ENCODE data around the gene KCNF1. TPM values are rescaled to one million over a fixed set of nuclear protein-coding genes. Genes with fewer than 3 reads are reported as not detected.

The KCNF1 gene
- polyA plus RNA-seq, 1 donor from 2014 or later = 11.4 TPM

GRCh38 chr2:10900216-10901109, 11.3 kb upstream of the KCNF1 start:
- H2AFZ ChIP-seq (ENCODE audit: low read depth, low read length) = no peak overlapping the region
- no peak overlapping the region for H3K4me3 ChIP-seq (ENCODE audit: low read length)
- H3K27me3 ChIP-seq (ENCODE audit: insufficient read depth, low read depth, low read length) = no peaks in the 10 kb centered on the region
- H3K9ac ChIP-seq (ENCODE audit: low read length) = no peak overlapping the region
- TF ChIP-seq MXI1 (conservative IDR thresholded peaks at IDR 0.05; ENCODE audit: poor library complexity, severe bottlenecking) (no peak), REST (IDR thresholded peaks at IDR 0.05; ENCODE audit: borderline replicate concordance) (no peak), CTCF (IDR thresholded peaks at IDR 0.05; ENCODE audit: poor library complexity, severe bottlenecking) (no peak), RAD21 (conservative IDR thresholded peaks at IDR 0.05) (no peak), POLR2AphosphoS5 (IDR thresholded peaks at IDR 0.05) (no peak), EZH2 (IDR thresholded peaks at IDR 0.05; ENCODE audit: borderline replicate concordance, insufficient read depth, low read length, poor library complexity, severe bottlenecking) (no peak), TAF1 (IDR thresholded peaks at IDR 0.05; ENCODE audit: low read depth) (no peak), SMC3 (conservative IDR thresholded peaks at IDR 0.05; ENCODE audit: poor library complexity) (no peak), EP300 (conservative IDR thresholded peaks at IDR 0.05; ENCODE audit: poor library complexity, severe bottlenecking) (no peak)
- H4K20me1 ChIP-seq (ENCODE audit: insufficient read depth) = no peaks in the 10 kb centered on the region
- no peaks in the 10 kb centered on the region for H3K9me2 ChIP-seq (ENCODE audit: insufficient read depth, low read length)
- H3K36me3 ChIP-seq (ENCODE audit: insufficient read depth, low read length) = no peaks in the 10 kb centered on the region
- no peaks in the 10 kb centered on the region for H3K9me3 ChIP-seq (ENCODE audit: low read length)
- no peaks in the 10 kb centered on the region for H3F3A ChIP-seq (ENCODE audit: insufficient read depth, low read length, poor library complexity, severe bottlenecking)
- H3K27ac ChIP-seq (ENCODE audit: low read length) = no peak overlapping the region
- no peak overlapping the region for H3K4me2 ChIP-seq (ENCODE audit: low read length)
- H3K79me2 ChIP-seq (replicated peaks; ENCODE audit: insufficient read depth, low read length) = no peaks in the 10 kb centered on the region

GRCh38 chr2:10901160-10901939, 10.4 kb upstream of the KCNF1 start:
- Histone ChIP-seq H3K9ac (ENCODE audit: low read length) (no peak overlapping the region), H3K27ac (ENCODE audit: low read length) (no peak overlapping the region), H3K79me2 (replicated peaks; ENCODE audit: insufficient read depth, low read length) (no peaks in the 10 kb centered on the region), H3K27me3 (ENCODE audit: insufficient read depth, low read depth, low read length) (no peaks in the 10 kb centered on the region), H2AFZ (ENCODE audit: low read depth, low read length) (no peak overlapping the region), H3K4me2 (ENCODE audit: low read length) (no peak overlapping the region), H3K9me3 (ENCODE audit: low read length) (no peaks in the 10 kb centered on the region), H3F3A (ENCODE audit: insufficient read depth, low read length, poor library complexity, severe bottlenecking) (no peaks in the 10 kb centered on the region), H3K9me2 (ENCODE audit: insufficient read depth, low read length) (no peaks in the 10 kb centered on the region), H3K36me3 (ENCODE audit: insufficient read depth, low read length) (no peaks in the 10 kb centered on the region), H4K20me1 (ENCODE audit: insufficient read depth) (no peaks in the 10 kb centered on the region), H3K4me3 (ENCODE audit: low read length) (no peak overlapping the region)
- TF ChIP-seq REST (IDR thresholded peaks at IDR 0.05; ENCODE audit: borderline replicate concordance) (no peak), EP300 (conservative IDR thresholded peaks at IDR 0.05; ENCODE audit: poor library complexity, severe bottlenecking) (no peak), MXI1 (conservative IDR thresholded peaks at IDR 0.05; ENCODE audit: poor library complexity, severe bottlenecking) (no peak), POLR2AphosphoS5 (IDR thresholded peaks at IDR 0.05) (no peak), SMC3 (conservative IDR thresholded peaks at IDR 0.05; ENCODE audit: poor library complexity) (no peak), CTCF (IDR thresholded peaks at IDR 0.05; ENCODE audit: poor library complexity, severe bottlenecking) (no peak), RAD21 (conservative IDR thresholded peaks at IDR 0.05) (no peak), TAF1 (IDR thresholded peaks at IDR 0.05; ENCODE audit: low read depth) (no peak), EZH2 (IDR thresholded peaks at IDR 0.05; ENCODE audit: borderline replicate concordance, insufficient read depth, low read length, poor library complexity, severe bottlenecking) (no peak)
